GM21360 (cell line): Measurements from ENCODE around the gene STAMBPL1.
"Not testable (repeated sequence)": the region's sequence is repeated elsewhere in the genome, so short reads cannot be mapped to it uniquely, and the experiment has no call there.

Experiments used
- ATAC-seq: cut with Tn5 transposase; IDR thresholded peaks from one replicate; pipeline ENCODE4 v1.9.1; 2021; ENCODE audit warnings: mild to moderate bottlenecking, moderate library complexity; ENCODE audit not compliant: unreplicated experiment

STAMBPL1 gene

GRCh38 chr10:88918191-88918905, 38.3 kb downstream of the STAMBPL1 start:
- ATAC-seq = no peak

- no peak for ATAC-seq
Measured at GRCh38 chr10:88919041-88919440, 39.0 kb downstream of the STAMBPL1 start.

- ATAC-seq = no peak
Measured at GRCh38 chr10:88920198-88920597, 40.2 kb downstream of the STAMBPL1 start.

GRCh38 chr10:88920986-88921593, 41.0 kb downstream of the STAMBPL1 start:
- no peak for ATAC-seq

GRCh38 chr10:88922041-88922440, 42.0 kb downstream of the STAMBPL1 start:
- no peak for ATAC-seq

GRCh38 chr10:88923520-88923919, 43.5 kb downstream of the STAMBPL1 start:
- no peak for ATAC-seq

- ATAC-seq = no peak
Measured at GRCh38 chr10:88926566-88927415, 46.7 kb downstream of the STAMBPL1 start.

- no peak for ATAC-seq
Measured at GRCh38 chr10:88927416-88927690, 47.3 kb downstream of the STAMBPL1 start.

- ATAC-seq = no peak
Measured at GRCh38 chr10:88928254-88928653, 48.2 kb downstream of the STAMBPL1 start.

GRCh38 chr10:88931548-88931947, 51.5 kb downstream of the STAMBPL1 start:
- no peak for ATAC-seq

- ATAC-seq = not testable (repeated sequence)
Measured at GRCh38 chr10:88932029-88932428, 52.0 kb downstream of the STAMBPL1 start.

GRCh38 chr10:88932539-88933256, 52.7 kb downstream of the STAMBPL1 start:
- ATAC-seq = peak; percentile 39

GRCh38 chr10:88933564-88933963, 53.5 kb downstream of the STAMBPL1 start:
- no peak for ATAC-seq

GRCh38 chr10:88934900-88935672, 55.0 kb downstream of the STAMBPL1 start:
- ATAC-seq = peak; percentile 36

- ATAC-seq = no peak
Measured at GRCh38 chr10:88936656-88937055, 56.6 kb downstream of the STAMBPL1 start.

GRCh38 chr10:88938039-88938438, 58.0 kb downstream of the STAMBPL1 start:
- ATAC-seq = no peak

- ATAC-seq = no peak
Measured at GRCh38 chr10:88938938-88939337, 58.9 kb downstream of the STAMBPL1 start.

GRCh38 chr10:88941026-88941425, 61.0 kb downstream of the STAMBPL1 start:
- ATAC-seq = no peak

- no peak for ATAC-seq
Measured at GRCh38 chr10:88943778-88944177, 63.7 kb downstream of the STAMBPL1 start.

GRCh38 chr10:88944813-88945212, 64.8 kb downstream of the STAMBPL1 start:
- ATAC-seq = peak; percentile 63

- ATAC-seq = no peak
Measured at GRCh38 chr10:88946200-88946599, 66.2 kb downstream of the STAMBPL1 start.
